ENCODE measurements around the gene NRARP. TPM values are rescaled to one million over a fixed set of nuclear protein-coding genes. Genes with fewer than 3 reads are reported as not detected.

The NRARP gene
- total and polyA plus RNA-seq, 10 of the 15 experiments (the other 5 are each of a cell fraction or from before 2014, with no cell fraction given) = 0.06 to 9.2 (median 2.2) TPM; not detected in 2

DNA sequence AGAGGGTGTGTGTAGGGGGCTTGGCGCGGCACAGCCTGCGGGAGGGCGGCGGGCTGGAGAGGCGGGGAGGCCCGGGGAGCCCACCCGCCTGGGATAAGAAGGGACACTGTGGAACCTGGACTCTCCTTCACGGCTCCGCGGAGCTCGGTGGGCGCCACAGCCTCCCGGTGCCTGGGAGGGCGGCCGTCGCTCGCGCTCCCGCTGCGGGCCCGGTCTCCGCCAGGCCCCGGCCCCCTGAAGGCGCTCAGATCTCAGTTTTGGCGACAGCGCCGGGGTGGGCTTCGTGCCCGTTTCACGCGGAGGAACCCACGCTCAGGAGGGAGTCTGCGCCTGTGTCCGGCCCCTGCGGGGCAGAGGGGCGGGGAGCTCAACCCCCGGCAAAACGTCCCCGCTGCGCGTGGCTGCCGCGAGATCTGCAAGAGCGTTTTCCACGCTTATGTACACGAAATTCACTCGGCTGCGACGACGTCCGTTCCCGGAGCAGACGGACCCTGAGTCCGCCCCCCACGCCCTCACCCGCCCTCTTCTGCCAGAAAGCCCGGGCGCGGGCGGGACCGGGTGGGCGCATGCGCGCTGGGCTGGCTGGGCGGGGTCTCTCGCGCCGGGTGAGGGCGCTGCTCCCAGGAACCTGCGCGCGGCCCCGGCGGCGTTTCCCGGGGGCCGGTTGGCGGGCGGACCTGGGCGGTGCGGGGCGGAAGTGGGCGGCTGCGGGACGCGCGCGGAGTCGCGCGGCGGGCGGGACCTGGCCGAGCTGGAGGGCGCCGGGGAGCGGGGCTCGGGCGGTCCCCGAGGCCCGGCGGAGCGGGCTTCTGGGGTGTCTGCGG lies 47.2 kb downstream of the NRARP start, which contains the start of gene NELFB (continued):
- TF ChIP-seq, protein P1, sequence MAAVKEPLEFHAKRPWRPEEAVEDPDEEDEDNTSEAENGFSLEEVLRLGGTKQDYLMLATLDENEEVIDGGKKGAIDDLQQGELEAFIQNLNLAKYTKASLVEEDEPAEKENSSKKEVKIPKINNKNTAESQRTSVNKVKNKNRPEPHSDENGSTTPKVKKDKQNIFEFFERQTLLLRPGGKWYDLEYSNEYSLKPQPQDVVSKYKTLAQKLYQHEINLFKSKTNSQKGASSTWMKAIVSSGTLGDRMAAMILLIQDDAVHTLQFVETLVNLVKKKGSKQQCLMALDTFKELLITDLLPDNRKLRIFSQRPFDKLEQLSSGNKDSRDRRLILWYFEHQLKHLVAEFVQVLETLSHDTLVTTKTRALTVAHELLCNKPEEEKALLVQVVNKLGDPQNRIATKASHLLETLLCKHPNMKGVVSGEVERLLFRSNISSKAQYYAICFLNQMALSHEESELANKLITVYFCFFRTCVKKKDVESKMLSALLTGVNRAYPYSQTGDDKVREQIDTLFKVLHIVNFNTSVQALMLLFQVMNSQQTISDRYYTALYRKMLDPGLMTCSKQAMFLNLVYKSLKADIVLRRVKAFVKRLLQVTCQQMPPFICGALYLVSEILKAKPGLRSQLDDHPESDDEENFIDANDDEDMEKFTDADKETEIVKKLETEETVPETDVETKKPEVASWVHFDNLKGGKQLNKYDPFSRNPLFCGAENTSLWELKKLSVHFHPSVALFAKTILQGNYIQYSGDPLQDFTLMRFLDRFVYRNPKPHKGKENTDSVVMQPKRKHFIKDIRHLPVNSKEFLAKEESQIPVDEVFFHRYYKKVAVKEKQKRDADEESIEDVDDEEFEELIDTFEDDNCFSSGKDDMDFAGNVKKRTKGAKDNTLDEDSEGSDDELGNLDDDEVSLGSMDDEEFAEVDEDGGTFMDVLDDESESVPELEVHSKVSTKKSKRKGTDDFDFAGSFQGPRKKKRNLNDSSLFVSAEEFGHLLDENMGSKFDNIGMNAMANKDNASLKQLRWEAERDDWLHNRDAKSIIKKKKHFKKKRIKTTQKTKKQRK (IDR thresholded peaks at IDR 0.05; ENCODE audit: low read depth, low read length) = no peak
- TF ChIP-seq NFIC (IDR thresholded peaks at IDR 0.05; ENCODE audit: low read depth, low read length) (no peak), SMC3 (IDR thresholded peaks at IDR 0.05; ENCODE audit: borderline replicate concordance, low read length) (no peak), MYC (IDR thresholded peaks at IDR 0.05; ENCODE audit: insufficient read depth, insufficient read length, insufficient replicate concordance, low read length, severe bottlenecking) (no peak), GABPA (IDR thresholded peaks at IDR 0.05; ENCODE audit: low read depth) (peak; percentile 84), SRF (IDR thresholded peaks at IDR 0.05; ENCODE audit: low read depth in 2 of 2, low read length in 2 of 2) (peak; percentile 45 to 92; a peak in 3 of 4 replicates), NFXL1 (IDR thresholded peaks at IDR 0.05; ENCODE audit: borderline replicate concordance) (0 out of 2 replicates have a peak, but pooled peaks have one; percentile 44), NFYA (IDR thresholded peaks at IDR 0.05; ENCODE audit: borderline replicate concordance, low read depth, low read length) (no peak), IKZF1 (conservative IDR thresholded peaks at IDR 0.05) (peak; percentile 98), STAT3 (IDR thresholded peaks at IDR 0.05; ENCODE audit: low read depth, low read length) (no peak), NBN (IDR thresholded peaks at IDR 0.05) (no peak), ZNF207 (IDR thresholded peaks at IDR 0.05; ENCODE audit: borderline replicate concordance) (peak; percentile 53; the same call in 1 of the 2 replicates), HDGF (IDR thresholded peaks at IDR 0.05) (no peak), ZNF384 (IDR thresholded peaks at IDR 0.05; ENCODE audit: borderline replicate concordance, low read depth, low read length) (no peak), YBX1 (IDR thresholded peaks at IDR 0.05) (no peak)
- TF ChIP-seq, protein P2, sequence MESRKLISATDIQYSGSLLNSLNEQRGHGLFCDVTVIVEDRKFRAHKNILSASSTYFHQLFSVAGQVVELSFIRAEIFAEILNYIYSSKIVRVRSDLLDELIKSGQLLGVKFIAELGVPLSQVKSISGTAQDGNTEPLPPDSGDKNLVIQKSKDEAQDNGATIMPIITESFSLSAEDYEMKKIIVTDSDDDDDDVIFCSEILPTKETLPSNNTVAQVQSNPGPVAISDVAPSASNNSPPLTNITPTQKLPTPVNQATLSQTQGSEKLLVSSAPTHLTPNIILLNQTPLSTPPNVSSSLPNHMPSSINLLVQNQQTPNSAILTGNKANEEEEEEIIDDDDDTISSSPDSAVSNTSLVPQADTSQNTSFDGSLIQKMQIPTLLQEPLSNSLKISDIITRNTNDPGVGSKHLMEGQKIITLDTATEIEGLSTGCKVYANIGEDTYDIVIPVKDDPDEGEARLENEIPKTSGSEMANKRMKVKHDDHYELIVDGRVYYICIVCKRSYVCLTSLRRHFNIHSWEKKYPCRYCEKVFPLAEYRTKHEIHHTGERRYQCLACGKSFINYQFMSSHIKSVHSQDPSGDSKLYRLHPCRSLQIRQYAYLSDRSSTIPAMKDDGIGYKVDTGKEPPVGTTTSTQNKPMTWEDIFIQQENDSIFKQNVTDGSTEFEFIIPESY (IDR thresholded peaks at IDR 0.05) = peak; percentile 36; the same call in 1 of the 2 replicates
- TF ChIP-seq, protein P3, sequence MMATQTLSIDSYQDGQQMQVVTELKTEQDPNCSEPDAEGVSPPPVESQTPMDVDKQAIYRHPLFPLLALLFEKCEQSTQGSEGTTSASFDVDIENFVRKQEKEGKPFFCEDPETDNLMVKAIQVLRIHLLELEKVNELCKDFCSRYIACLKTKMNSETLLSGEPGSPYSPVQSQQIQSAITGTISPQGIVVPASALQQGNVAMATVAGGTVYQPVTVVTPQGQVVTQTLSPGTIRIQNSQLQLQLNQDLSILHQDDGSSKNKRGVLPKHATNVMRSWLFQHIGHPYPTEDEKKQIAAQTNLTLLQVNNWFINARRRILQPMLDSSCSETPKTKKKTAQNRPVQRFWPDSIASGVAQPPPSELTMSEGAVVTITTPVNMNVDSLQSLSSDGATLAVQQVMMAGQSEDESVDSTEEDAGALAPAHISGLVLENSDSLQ (IDR thresholded peaks at IDR 0.05) = peak; percentile 39
- TF ChIP-seq, protein P4, sequence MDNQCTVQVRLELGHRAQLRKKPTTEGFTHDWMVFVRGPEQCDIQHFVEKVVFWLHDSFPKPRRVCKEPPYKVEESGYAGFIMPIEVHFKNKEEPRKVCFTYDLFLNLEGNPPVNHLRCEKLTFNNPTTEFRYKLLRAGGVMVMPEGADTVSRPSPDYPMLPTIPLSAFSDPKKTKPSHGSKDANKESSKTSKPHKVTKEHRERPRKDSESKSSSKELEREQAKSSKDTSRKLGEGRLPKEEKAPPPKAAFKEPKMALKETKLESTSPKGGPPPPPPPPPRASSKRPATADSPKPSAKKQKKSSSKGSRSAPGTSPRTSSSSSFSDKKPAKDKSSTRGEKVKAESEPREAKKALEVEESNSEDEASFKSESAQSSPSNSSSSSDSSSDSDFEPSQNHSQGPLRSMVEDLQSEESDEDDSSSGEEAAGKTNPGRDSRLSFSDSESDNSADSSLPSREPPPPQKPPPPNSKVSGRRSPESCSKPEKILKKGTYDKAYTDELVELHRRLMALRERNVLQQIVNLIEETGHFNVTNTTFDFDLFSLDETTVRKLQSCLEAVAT (IDR thresholded peaks at IDR 0.05) = no peak

Measured in GM12878 (cell line).